ENCODE measurements around the gene NAMPT. TPM values are rescaled to one million over a fixed set of nuclear protein-coding genes. Genes with fewer than 3 reads are reported as not detected.

The NAMPT gene
- total RNA-seq, 1 experiment from 2014 or later, result 79.1 TPM

DNA sequence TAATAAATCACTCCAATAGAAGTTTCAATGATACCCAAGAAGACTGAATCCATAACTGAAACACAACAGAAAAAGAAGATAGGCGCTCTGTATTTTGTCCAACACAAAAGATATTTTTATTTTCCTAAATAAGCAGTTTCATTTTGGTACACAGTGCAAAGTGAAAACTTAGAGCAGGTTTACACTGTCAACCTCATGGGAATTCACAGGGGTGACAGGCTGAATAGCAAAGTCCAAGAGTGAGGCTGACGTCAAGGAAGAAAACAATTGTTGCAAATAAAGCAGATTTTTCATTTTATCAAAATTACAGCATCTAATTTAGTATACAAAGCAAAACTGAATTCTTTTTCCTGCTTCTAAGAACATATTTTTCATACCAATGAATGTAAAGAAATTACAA is 28.6 kb downstream of the NAMPT start:
- CTCF ChIA-PET, result no interaction called here
- POLR2A ChIA-PET, result no interaction called here
- no TSS peak for BruUV-seq (replicated peaks)
- H3K4me3 Mint-ChIP-seq (ENCODE audit: unreplicated experiment), result no peak overlapping the region
- H3K9me3 ChIP-seq, result no peaks in the 10 kb centered on the region
- DNase-seq, result no peak
- no peaks in the 10 kb centered on the region for H3K27me3 ChIP-seq (replicated peaks; ENCODE audit: control insufficient read depth, insufficient read depth, low read length)
- no peak overlapping the region for H3K4me3 ChIP-seq (ENCODE audit: low read depth, low read length)
- TF ChIP-seq CTCF (IDR thresholded peaks at IDR 0.05; ENCODE audit: insufficient read depth in 1 of 2, low read depth in 1 of 2, low read length in 1 of 2, severe bottlenecking in 1 of 2, unreplicated experiment in 1 of 2), result no peak
- H3K9me3 Mint-ChIP-seq (ENCODE audit: unreplicated experiment), result no peaks in the 10 kb centered on the region
- no peaks in the 10 kb centered on the region for H3K4me1 ChIP-seq
- H3K36me3 ChIP-seq (ENCODE audit: control insufficient read depth, insufficient read depth, low read length), result peaks cover 2% of the 10 kb centered on the region; the same call in 1 of the 2 replicates
- no peaks in the 10 kb centered on the region for H3K4me1 Mint-ChIP-seq (ENCODE audit: low read depth, unreplicated experiment)
- H3K27me3 Mint-ChIP-seq (ENCODE audit: insufficient read depth, unreplicated experiment), result no peaks in the 10 kb centered on the region
- peaks cover 56% of the 10 kb centered on the region for H3K36me3 Mint-ChIP-seq (ENCODE audit: insufficient read depth, unreplicated experiment)
- intact Hi-C loops (cut with micrococcal nuclease; ENCODE audit: unreplicated experiment), result no loop called here
- no peak overlapping the region for H3K27ac Mint-ChIP-seq (ENCODE audit: unreplicated experiment)

DNA sequence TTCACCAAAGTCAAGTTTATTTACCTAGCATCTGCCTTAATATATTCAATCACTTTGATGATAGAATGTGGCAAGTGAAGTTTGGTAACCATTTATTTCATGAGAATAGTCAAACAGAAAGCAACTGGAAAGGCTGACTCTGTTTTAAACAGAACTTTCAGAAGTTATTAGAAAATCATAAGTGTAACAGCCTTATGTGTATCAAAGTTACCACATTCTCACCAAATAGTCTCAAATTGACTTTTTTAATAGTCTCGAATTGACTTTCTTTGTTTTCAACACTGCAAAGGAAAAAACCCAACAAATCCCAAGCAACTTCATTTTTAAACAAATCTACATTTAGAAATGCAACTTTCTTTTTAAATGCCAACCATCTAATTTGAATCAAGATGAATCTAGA is 29.5 kb downstream of the NAMPT start:
- Histone ChIP-seq H3K9me3 (no peaks in the 10 kb centered on the region), H3K27me3 (replicated peaks; ENCODE audit: control insufficient read depth, insufficient read depth, low read length) (no peaks in the 10 kb centered on the region), H3K4me3 (ENCODE audit: low read depth, low read length) (no peak overlapping the region), H3K4me1 (no peaks in the 10 kb centered on the region), H3K36me3 (ENCODE audit: control insufficient read depth, insufficient read depth, low read length) (peaks cover 2% of the 10 kb centered on the region; the same call in 1 of the 2 replicates)
- intact Hi-C loops (cut with micrococcal nuclease; ENCODE audit: unreplicated experiment), result no loop called here
- peaks cover 47% of the 10 kb centered on the region for H3K36me3 Mint-ChIP-seq (ENCODE audit: insufficient read depth, unreplicated experiment)
- no peaks in the 10 kb centered on the region for H3K9me3 Mint-ChIP-seq (ENCODE audit: unreplicated experiment)
- ChIA-PET CTCF (no interaction called here), POLR2A (no interaction called here)
- H3K4me1 Mint-ChIP-seq (ENCODE audit: low read depth, unreplicated experiment), result no peaks in the 10 kb centered on the region
- no peaks in the 10 kb centered on the region for H3K27me3 Mint-ChIP-seq (ENCODE audit: insufficient read depth, unreplicated experiment)
- no peak for TF ChIP-seq CTCF (IDR thresholded peaks at IDR 0.05; ENCODE audit: insufficient read depth in 1 of 2, low read depth in 1 of 2, low read length in 1 of 2, severe bottlenecking in 1 of 2, unreplicated experiment in 1 of 2)
- H3K4me3 Mint-ChIP-seq (ENCODE audit: unreplicated experiment), result no peak overlapping the region
- no TSS peak for BruUV-seq (replicated peaks)
- no peak overlapping the region for H3K27ac Mint-ChIP-seq (ENCODE audit: unreplicated experiment)
- no peak for DNase-seq

DNA sequence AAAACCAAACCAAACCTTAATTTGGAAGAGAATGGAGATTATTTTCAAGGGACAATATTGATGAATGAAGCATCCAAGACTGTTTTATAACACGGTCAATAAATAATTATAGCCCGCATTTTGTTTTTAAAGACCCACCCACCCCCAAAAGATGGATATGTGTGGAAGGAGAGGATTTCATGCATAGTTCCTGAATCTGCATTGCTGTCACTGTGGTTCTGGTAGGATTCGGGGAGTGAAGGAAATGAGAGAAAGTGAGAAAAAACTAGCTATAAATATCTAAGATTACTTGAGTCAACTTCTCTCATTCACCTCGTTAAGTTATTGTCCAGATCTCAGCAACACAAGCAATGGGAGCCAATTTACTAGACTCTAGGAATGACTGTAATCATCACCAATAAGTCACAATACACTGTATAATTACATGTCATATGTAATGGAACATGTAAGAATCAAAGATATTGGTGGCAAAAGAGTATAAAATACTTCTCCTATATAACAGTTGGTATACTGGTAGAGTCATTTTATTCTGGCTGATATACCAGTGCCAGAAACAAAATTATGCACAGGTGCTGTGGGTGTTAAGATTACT is 30.2 kb downstream of the NAMPT start:
- Histone ChIP-seq H3K4me1 (no peaks in the 10 kb centered on the region), H3K9me3 (no peaks in the 10 kb centered on the region), H3K27me3 (replicated peaks; ENCODE audit: control insufficient read depth, insufficient read depth, low read length) (no peaks in the 10 kb centered on the region), H3K36me3 (ENCODE audit: control insufficient read depth, insufficient read depth, low read length) (no peaks in the 10 kb centered on the region), H3K4me3 (ENCODE audit: low read depth, low read length) (no peak overlapping the region)
- Mint-ChIP-seq H3K27me3 (ENCODE audit: insufficient read depth, unreplicated experiment) (no peaks in the 10 kb centered on the region), H3K9me3 (ENCODE audit: unreplicated experiment) (no peaks in the 10 kb centered on the region), H3K4me1 (ENCODE audit: low read depth, unreplicated experiment) (no peaks in the 10 kb centered on the region), H3K4me3 (ENCODE audit: unreplicated experiment) (no peak overlapping the region), H3K27ac (ENCODE audit: unreplicated experiment) (no peak overlapping the region), H3K36me3 (ENCODE audit: insufficient read depth, unreplicated experiment) (peaks cover 40% of the 10 kb centered on the region)
- DNase-seq, result no peak
- intact Hi-C loops (cut with micrococcal nuclease; ENCODE audit: unreplicated experiment), result no loop called here
- no TSS peak for BruUV-seq (replicated peaks)
- ChIA-PET CTCF (no interaction called here), POLR2A (no interaction called here)
- TF ChIP-seq CTCF (IDR thresholded peaks at IDR 0.05; ENCODE audit: insufficient read depth in 1 of 2, low read depth in 1 of 2, low read length in 1 of 2, severe bottlenecking in 1 of 2, unreplicated experiment in 1 of 2), result no peak

Measured in Caco-2 (cell line).